GM12873 (cell line): ENCODE results near the gene ERC2.

Experiments used
- TF ChIP-seq, protein P1 (sequence below): IDR thresholded peaks from 2 replicates; pipeline ENCODE4 v1.5.1; 2012; ENCODE audit warnings: low read depth, mild to moderate bottlenecking, moderate library complexity, low read length, control low read depth; ENCODE audit not compliant: insufficient read depth; ENCODE audit errors: missing control alignments

The ERC2 gene

DNA sequence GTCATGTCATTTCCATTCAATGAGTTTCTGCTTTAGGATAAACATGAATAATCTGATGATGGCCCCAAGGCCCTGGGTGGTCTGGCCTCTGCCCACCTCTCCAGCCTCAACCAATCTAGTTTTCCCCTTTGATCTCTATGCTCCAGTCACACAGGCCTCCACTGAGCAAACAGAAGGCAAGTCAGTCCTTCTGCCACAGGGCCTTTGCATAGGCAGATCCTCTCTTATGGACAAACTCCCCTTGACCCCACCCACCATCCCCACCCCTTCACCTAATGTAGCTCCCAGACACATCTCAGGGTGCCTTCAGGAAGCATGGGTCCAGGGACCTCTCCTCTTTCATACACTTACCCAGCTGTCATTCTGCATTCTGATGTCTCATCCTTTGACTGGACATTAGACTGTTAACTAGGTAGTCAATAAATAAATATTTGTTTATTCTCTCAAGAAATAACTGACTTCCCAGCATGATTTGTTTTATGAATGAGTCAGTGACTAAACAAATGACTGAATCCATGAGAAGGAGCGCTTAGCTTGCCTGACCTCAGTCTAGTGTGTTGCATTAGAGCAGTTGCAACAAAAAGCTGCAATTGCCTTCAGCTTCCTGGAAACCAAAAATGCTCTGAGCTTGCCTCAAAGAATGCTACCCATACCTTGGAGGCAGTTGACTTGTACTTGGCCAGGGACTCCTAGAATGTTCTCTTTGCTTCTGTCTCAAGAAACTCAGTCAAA is 594.6 kb downstream of the ERC2 start:
- TF ChIP-seq, protein P1, sequence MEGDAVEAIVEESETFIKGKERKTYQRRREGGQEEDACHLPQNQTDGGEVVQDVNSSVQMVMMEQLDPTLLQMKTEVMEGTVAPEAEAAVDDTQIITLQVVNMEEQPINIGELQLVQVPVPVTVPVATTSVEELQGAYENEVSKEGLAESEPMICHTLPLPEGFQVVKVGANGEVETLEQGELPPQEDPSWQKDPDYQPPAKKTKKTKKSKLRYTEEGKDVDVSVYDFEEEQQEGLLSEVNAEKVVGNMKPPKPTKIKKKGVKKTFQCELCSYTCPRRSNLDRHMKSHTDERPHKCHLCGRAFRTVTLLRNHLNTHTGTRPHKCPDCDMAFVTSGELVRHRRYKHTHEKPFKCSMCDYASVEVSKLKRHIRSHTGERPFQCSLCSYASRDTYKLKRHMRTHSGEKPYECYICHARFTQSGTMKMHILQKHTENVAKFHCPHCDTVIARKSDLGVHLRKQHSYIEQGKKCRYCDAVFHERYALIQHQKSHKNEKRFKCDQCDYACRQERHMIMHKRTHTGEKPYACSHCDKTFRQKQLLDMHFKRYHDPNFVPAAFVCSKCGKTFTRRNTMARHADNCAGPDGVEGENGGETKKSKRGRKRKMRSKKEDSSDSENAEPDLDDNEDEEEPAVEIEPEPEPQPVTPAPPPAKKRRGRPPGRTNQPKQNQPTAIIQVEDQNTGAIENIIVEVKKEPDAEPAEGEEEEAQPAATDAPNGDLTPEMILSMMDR: no peak

DNA sequence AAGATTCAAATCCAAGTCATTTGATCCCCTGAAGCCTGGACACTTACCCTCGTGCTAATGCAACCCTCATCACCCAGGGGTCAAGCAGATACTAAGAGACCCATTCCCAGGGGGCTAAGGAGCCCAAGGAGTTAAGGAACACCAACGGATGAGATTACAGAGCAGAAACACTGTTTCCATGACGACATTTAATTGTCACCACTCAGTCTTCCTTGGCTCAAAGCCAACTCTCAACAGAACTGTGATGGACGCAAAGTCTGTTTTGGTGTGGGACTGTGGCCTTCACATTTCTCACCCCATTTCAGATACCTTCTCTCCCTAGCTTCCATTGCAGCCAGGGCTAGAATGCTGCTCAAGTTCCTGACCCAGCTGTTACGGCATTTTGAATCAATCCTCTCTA is 597.7 kb downstream of the ERC2 start:
- TF ChIP-seq, protein P1: no peak

DNA sequence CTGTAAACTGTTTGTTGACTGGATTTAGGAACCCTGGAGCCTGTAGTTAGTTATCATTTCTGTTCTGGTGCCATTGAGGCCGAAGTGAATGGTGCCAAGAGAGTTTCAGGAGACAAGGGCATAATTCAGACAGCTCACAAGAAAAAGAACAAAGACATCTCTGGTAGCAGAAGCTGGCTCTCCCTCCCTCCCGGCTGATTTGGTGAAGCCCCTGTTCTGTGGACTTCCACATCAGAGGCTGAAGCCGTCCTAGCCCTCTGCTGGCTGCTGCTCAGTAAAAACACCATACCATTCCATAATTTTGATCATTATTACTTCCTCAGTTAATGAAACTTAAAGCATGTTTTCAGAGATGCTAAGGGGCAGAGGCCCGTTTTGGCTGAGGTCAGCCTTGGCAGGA is 599.9 kb downstream of the ERC2 start:
- TF ChIP-seq, protein P1: no peak

DNA sequence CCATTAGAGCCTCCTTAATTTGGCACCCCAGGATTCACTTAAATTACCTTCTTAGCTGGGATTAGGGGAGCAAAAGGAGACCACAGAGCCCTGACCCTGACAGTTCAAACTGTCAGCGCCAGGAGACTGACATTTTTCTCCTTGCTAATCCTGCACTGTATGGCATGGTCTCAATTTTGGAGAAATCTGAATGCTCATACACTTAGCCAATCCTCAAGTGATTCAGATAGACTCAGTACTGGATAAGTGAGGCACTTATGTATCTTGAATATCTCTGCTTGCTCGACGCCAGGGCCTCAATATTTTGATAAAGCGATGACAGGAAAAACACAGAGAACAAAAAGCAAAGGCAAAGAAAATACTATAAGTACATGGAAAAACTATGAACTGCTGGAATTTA is 605.2 kb downstream of the ERC2 start:
- TF ChIP-seq, protein P1: no peak

DNA sequence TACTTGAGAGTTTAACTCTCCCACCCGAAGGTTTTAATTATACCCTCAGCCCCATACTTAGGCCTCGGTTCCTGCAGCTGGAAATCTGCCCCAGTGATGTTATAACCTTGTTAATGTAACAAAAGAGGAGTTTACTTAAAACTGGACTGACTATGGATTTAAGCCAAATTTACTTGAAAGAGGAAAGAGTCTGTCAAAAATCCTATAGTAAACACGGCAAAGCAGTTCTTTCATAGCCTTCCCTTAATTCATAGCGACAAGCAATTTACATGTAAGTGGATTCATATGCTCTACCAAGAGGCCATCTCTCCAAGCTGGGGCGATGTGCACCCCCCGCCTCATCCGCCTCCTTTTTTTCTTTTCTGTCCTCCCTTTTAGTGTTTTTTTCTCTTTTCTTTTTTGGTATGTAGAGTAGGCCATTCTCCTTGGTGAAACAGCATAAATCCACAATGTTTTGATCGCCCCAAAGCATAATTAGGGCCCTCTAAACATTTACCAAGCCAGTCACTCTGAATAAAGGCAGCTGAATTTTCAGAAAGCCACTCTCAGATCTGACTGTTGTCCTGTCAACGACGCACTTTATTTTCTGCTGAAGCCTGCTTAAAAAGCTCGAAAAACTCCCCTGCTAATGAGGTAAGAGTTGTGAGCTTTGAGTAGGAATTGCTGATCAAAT is 608.1 kb downstream of the ERC2 start:
- TF ChIP-seq, protein P1: no peak

DNA sequence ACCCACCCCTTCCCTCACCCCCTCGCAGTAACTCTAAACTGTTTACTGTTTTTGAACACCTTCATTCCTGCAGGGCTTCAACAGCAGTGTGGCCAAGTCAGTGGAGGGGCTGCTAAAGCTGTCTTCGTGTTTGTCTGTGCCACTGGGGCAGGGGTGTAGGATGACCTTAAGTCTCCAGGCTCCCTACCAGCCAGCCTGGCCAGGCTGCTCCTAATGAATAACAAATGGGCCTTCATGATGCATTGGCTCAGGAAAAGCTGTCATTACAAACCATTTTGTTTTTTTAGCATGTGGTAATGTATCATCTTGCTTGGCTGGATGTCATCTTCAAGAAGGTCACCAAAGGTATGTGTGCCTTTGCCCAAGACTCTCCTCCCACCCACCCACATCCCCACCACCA is 609.0 kb downstream of the ERC2 start:
- TF ChIP-seq, protein P1: no peak

DNA sequence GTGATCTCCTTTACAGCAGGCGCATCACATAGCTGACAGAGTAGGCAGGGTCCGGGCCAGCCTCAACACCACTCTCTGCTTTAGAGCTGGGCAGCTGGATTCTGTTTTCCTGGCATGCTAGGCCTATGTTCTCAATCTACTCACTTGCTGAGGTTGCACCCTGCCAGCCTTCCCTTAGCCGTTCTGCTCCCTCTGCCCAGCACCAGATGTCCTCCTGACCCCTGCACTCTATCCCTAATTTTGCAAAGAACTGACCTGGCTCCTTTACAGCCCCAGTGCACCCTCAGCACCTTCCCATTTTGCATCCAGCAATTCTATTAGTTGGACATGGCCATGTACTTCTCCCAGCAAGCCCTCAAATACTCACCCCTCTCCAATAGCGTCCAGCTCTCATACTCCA is 609.5 kb downstream of the ERC2 start:
- TF ChIP-seq, protein P1: no peak
